Measurements from ENCODE around the gene HYAL1.

The HYAL1 gene

GRCh38 chr3:50320853-50321335 is 17.5 kb upstream of the HYAL1 start:
- peaks cover 37% of the 10 kb centered on the region for H3K79me1 ChIP-seq (replicated peaks; ENCODE audit: low read length, poor library complexity, severe bottlenecking)
- H3K4me1 ChIP-seq (ENCODE audit: control insufficient read depth, insufficient read depth, low read depth, low read length), result peaks cover 57% of the 10 kb centered on the region

GRCh38 chr3:50319894-50320625 is 16.7 kb upstream of the HYAL1 start:
- Histone ChIP-seq H2AK5ac (ENCODE audit: low read length, severe bottlenecking) (no peak overlapping the region), H3K4ac (ENCODE audit: low read depth in 1 of 2, low read length in 2 of 2) (peak overlapping the region in 1 of 2 experiments; percentile 47), H2AFZ (ENCODE audit: low read depth, low read length) (no peak overlapping the region), H3K79me1 (replicated peaks; ENCODE audit: low read length, poor library complexity, severe bottlenecking) (peaks cover 38% of the 10 kb centered on the region), H3K18ac (ENCODE audit: low read depth in 1 of 2, low read length in 2 of 2) (peak overlapping the region in 1 of 2 experiments; percentile 64), H3K9me3 (ENCODE audit: control insufficient read depth, low read length) (no peaks in the 10 kb centered on the region), H3K27ac (ENCODE audit: low read length, poor library complexity, severe bottlenecking) (peak overlapping the region; percentile 85), H3K14ac (ENCODE audit: low read length in 2 of 2) (peak overlapping the region in 1 of 2 experiments; percentile 90), H2BK120ac (ENCODE audit: low read depth, low read length) (no peak overlapping the region), H3K9ac (ENCODE audit: low read length) (peak overlapping the region; percentile 99), H2BK12ac (ENCODE audit: low read length in 2 of 2) (peak overlapping the region in 1 of 2 experiments; percentile 80), H3K27me3 (ENCODE audit: control insufficient read depth in 1 of 2, insufficient read depth in 1 of 2, low read length in 2 of 2) (no peaks in the 10 kb centered on the region), H3K23ac (ENCODE audit: low read length in 2 of 2) (peak overlapping the region in 1 of 2 experiments; percentile 47), H4K91ac (ENCODE audit: low read length) (peak overlapping the region; percentile 79), H4K8ac (ENCODE audit: low read length) (no peak overlapping the region), H2BK5ac (ENCODE audit: low read depth, low read length, poor library complexity, severe bottlenecking) (no peak overlapping the region), H3K4me1 (ENCODE audit: control insufficient read depth, insufficient read depth, low read depth, low read length) (peaks cover 57% of the 10 kb centered on the region), H2BK15ac (ENCODE audit: low read depth, poor library complexity, severe bottlenecking) (no peak overlapping the region), H3K4me3 (ENCODE audit: insufficient read depth in 1 of 2, low read depth in 1 of 2, low read length in 2 of 2) (peak overlapping the region; percentile 78 to 88), H3K4me2 (ENCODE audit: low read length, poor library complexity, severe bottlenecking) (peak overlapping the region; percentile 60), H3K36me3 (ENCODE audit: control insufficient read depth in 1 of 2, insufficient read depth in 2 of 2, low read depth in 1 of 2, low read length in 2 of 2) (peaks cover 46 to 55% of the 10 kb centered on the region in 2 experiments)
- 92% methylated on average over 29 of the region's 29 CpGs for WGBS
- no peak for DNase-seq

More at GRCh38 chr3:50320853-50321335, 17.5 kb upstream of the HYAL1 start:
- Histone ChIP-seq H3K36me3 (ENCODE audit: control insufficient read depth in 1 of 2, insufficient read depth in 2 of 2, low read depth in 1 of 2, low read length in 2 of 2) (peaks cover 51 to 57% of the 10 kb centered on the region in 2 experiments), H4K8ac (ENCODE audit: low read length) (peak overlapping the region; percentile 85), H3K4ac (ENCODE audit: low read depth in 1 of 2, low read length in 2 of 2) (peak overlapping the region; percentile 55 to 75), H3K18ac (ENCODE audit: low read depth in 1 of 2, low read length in 2 of 2) (peak overlapping the region; percentile 92 to 99), H3K27me3 (ENCODE audit: control insufficient read depth in 1 of 2, insufficient read depth in 1 of 2, low read length in 2 of 2) (no peaks in the 10 kb centered on the region), H3K9ac (ENCODE audit: low read length) (peak overlapping the region; percentile 99), H3K4me3 (ENCODE audit: insufficient read depth in 1 of 2, low read depth in 1 of 2, low read length in 2 of 2) (peak overlapping the region; percentile 78 to 88), H2BK12ac (ENCODE audit: low read length in 2 of 2) (peak overlapping the region in 1 of 2 experiments; percentile 81), H3K23ac (ENCODE audit: low read length in 2 of 2) (no peak overlapping the region), H4K91ac (ENCODE audit: low read length) (peak overlapping the region; percentile 64), H3K14ac (ENCODE audit: low read length in 2 of 2) (peak overlapping the region in 1 of 2 experiments; percentile 87), H2BK120ac (ENCODE audit: low read depth, low read length) (peak overlapping the region; percentile 100), H3K27ac (ENCODE audit: low read length, poor library complexity, severe bottlenecking) (peak overlapping the region; percentile 85), H2BK5ac (ENCODE audit: low read depth, low read length, poor library complexity, severe bottlenecking) (peak overlapping the region; percentile 76), H3K4me2 (ENCODE audit: low read length, poor library complexity, severe bottlenecking) (peak overlapping the region; percentile 60), H3K9me3 (ENCODE audit: control insufficient read depth, low read length) (no peaks in the 10 kb centered on the region), H2BK15ac (ENCODE audit: low read depth, poor library complexity, severe bottlenecking) (peak overlapping the region; percentile 70), H2AK5ac (ENCODE audit: low read length, severe bottlenecking) (peak overlapping the region; percentile 37), H2AFZ (ENCODE audit: low read depth, low read length) (peak overlapping the region; percentile 81)
- DNase-seq, result peak; percentile 77
- 0% methylated on average over 32 of the region's 45 CpGs for WGBS

- Histone ChIP-seq H3K27ac (ENCODE audit: low read length, poor library complexity, severe bottlenecking) (no peak overlapping the region), H3K4me3 (ENCODE audit: insufficient read depth in 1 of 2, low read depth in 1 of 2, low read length in 2 of 2) (peak overlapping the region in 1 of 2 experiments; percentile 88), H2AK5ac (ENCODE audit: low read length, severe bottlenecking) (no peak overlapping the region), H3K36me3 (ENCODE audit: control insufficient read depth in 1 of 2, insufficient read depth in 2 of 2, low read depth in 1 of 2, low read length in 2 of 2) (peaks cover 47 to 58% of the 10 kb centered on the region in 2 experiments), H3K9me3 (ENCODE audit: control insufficient read depth, low read length) (no peaks in the 10 kb centered on the region), H3K4ac (ENCODE audit: low read depth in 1 of 2, low read length in 2 of 2) (no peak overlapping the region), H2BK120ac (ENCODE audit: low read depth, low read length) (no peak overlapping the region), H2BK12ac (ENCODE audit: low read length in 2 of 2) (no peak overlapping the region), H4K91ac (ENCODE audit: low read length) (no peak overlapping the region), H3K4me2 (ENCODE audit: low read length, poor library complexity, severe bottlenecking) (no peak overlapping the region), H3K14ac (ENCODE audit: low read length in 2 of 2) (no peak overlapping the region), H3K18ac (ENCODE audit: low read depth in 1 of 2, low read length in 2 of 2) (no peak overlapping the region), H3K27me3 (ENCODE audit: control insufficient read depth in 1 of 2, insufficient read depth in 1 of 2, low read length in 2 of 2) (no peaks in the 10 kb centered on the region), H2BK15ac (ENCODE audit: low read depth, poor library complexity, severe bottlenecking) (no peak overlapping the region), H2AFZ (ENCODE audit: low read depth, low read length) (no peak overlapping the region), H4K8ac (ENCODE audit: low read length) (no peak overlapping the region), H3K23ac (ENCODE audit: low read length in 2 of 2) (no peak overlapping the region), H3K4me1 (ENCODE audit: control insufficient read depth, insufficient read depth, low read depth, low read length) (peaks cover 59% of the 10 kb centered on the region), H2BK5ac (ENCODE audit: low read depth, low read length, poor library complexity, severe bottlenecking) (no peak overlapping the region), H3K79me1 (replicated peaks; ENCODE audit: low read length, poor library complexity, severe bottlenecking) (peaks cover 44% of the 10 kb centered on the region), H3K9ac (ENCODE audit: low read length) (peak overlapping the region; percentile 99)
- DNase-seq, result no peak
- WGBS, result 96% methylated on average over 16 of the region's 16 CpGs
Measured at GRCh38 chr3:50319181-50319893, 16.0 kb upstream of the HYAL1 start.

- no peak overlapping the region for H2BK5ac ChIP-seq (ENCODE audit: low read depth, low read length, poor library complexity, severe bottlenecking)
- no peak for DNase-seq
- H2AK5ac ChIP-seq (ENCODE audit: low read length, severe bottlenecking), result no peak overlapping the region
- H3K9ac ChIP-seq (ENCODE audit: low read length), result peak overlapping the region; percentile 6
- peak overlapping the region; percentile 31 for H4K8ac ChIP-seq (ENCODE audit: low read length)
- H2BK15ac ChIP-seq (ENCODE audit: low read depth, poor library complexity, severe bottlenecking), result peak overlapping the region; percentile 12
- no peaks in the 10 kb centered on the region for H3K27me3 ChIP-seq (ENCODE audit: control insufficient read depth in 1 of 2, insufficient read depth in 1 of 2, low read length in 2 of 2)
- H3K9me3 ChIP-seq (ENCODE audit: control insufficient read depth, low read length), result no peaks in the 10 kb centered on the region
- H2AFZ ChIP-seq (ENCODE audit: low read depth, low read length), result no peak overlapping the region
- H4K91ac ChIP-seq (ENCODE audit: low read length), result no peak overlapping the region
- peaks cover 47 to 53% of the 10 kb centered on the region in 2 experiments for H3K36me3 ChIP-seq (ENCODE audit: control insufficient read depth in 1 of 2, insufficient read depth in 2 of 2, low read depth in 1 of 2, low read length in 2 of 2)
- no peak overlapping the region for H3K4me3 ChIP-seq (ENCODE audit: insufficient read depth in 1 of 2, low read depth in 1 of 2, low read length in 2 of 2)
- H3K18ac ChIP-seq (ENCODE audit: low read depth in 1 of 2, low read length in 2 of 2), result no peak overlapping the region
- H3K23ac ChIP-seq (ENCODE audit: low read length in 2 of 2), result no peak overlapping the region
- no peak overlapping the region for H3K4me2 ChIP-seq (ENCODE audit: low read length, poor library complexity, severe bottlenecking)
- peaks cover 44% of the 10 kb centered on the region for H3K79me1 ChIP-seq (replicated peaks; ENCODE audit: low read length, poor library complexity, severe bottlenecking)
- no peak overlapping the region for H3K14ac ChIP-seq (ENCODE audit: low read length in 2 of 2)
- H2BK12ac ChIP-seq (ENCODE audit: low read length in 2 of 2), result no peak overlapping the region
- 88% methylated on average over 10 of the region's 10 CpGs for WGBS
- no peak overlapping the region for H3K27ac ChIP-seq (ENCODE audit: low read length, poor library complexity, severe bottlenecking)
- H3K4ac ChIP-seq (ENCODE audit: low read depth in 1 of 2, low read length in 2 of 2), result no peak overlapping the region
- no peak overlapping the region for H2BK120ac ChIP-seq (ENCODE audit: low read depth, low read length)
- peaks cover 56% of the 10 kb centered on the region for H3K4me1 ChIP-seq (ENCODE audit: control insufficient read depth, insufficient read depth, low read depth, low read length)
Measured at GRCh38 chr3:50318615-50319014, 15.2 kb upstream of the HYAL1 start.
